Effector CD8-positive, alpha-beta T cell (primary cell): ENCODE results near the gene STOX1.
A peak's percentile ranks its signal among the peaks of the same experiment; 100 is the strongest.
"Not testable (repeated sequence)": the region's sequence is repeated elsewhere in the genome, so short reads cannot be mapped to it uniquely, and the experiment has no call there.

Source experiments
- DNase-seq: peaks from one replicate; lab custom pipeline; 2025; lab: John Stamatoyannopoulos, UW

The STOX1 gene

GRCh38 chr10:68878496-68878895 is 51.2 kb downstream of the STOX1 start:
- no peak for DNase-seq

- no peak for DNase-seq
These were observed 52.3 kb downstream of the STOX1 start for GRCh38 chr10:68879628-68880027.

- DNase-seq: no peak
These were observed 52.9 kb downstream of the STOX1 start for GRCh38 chr10:68880181-68880580.

GRCh38 chr10:68895041-68895440 is 67.7 kb downstream of the STOX1 start:
- DNase-seq: no peak

- no peak for DNase-seq
These were observed 70.0 kb downstream of the STOX1 start for GRCh38 chr10:68897336-68897741.

- no peak for DNase-seq
These were observed 71.9 kb downstream of the STOX1 start for GRCh38 chr10:68899186-68899745.

- no peak for DNase-seq
These were observed 73.2 kb downstream of the STOX1 start for GRCh38 chr10:68900427-68901104.

GRCh38 chr10:68901105-68901927 is 74.0 kb downstream of the STOX1 start, which contains the start of gene DDX50:
Gene DDX50 (plus strand): TSS chr10:68901315. CDS start chr10:68901385, 70 bp downstream.
- DNase-seq: peak; percentile 93

- DNase-seq: no peak
These were observed 75.1 kb downstream of the STOX1 start for GRCh38 chr10:68902382-68902781.

GRCh38 chr10:68924593-68924992 is 97.3 kb downstream of the STOX1 start:
- DNase-seq: no peak

GRCh38 chr10:68925489-68925888 is 98.2 kb downstream of the STOX1 start:
- DNase-seq: no peak

- not testable (repeated sequence) for DNase-seq
These were observed 101.8 kb downstream of the STOX1 start for GRCh38 chr10:68929157-68929556.

- not testable (repeated sequence) for DNase-seq
These were observed 102.6 kb downstream of the STOX1 start for GRCh38 chr10:68929888-68930287.

GRCh38 chr10:68932860-68933259 is 105.5 kb downstream of the STOX1 start:
- not testable (repeated sequence) for DNase-seq

- DNase-seq: no peak
These were observed 107.7 kb downstream of the STOX1 start for GRCh38 chr10:68934994-68935393.

GRCh38 chr10:68938117-68938516 is 110.8 kb downstream of the STOX1 start:
- DNase-seq: no peak

GRCh38 chr10:68938884-68939283 is 111.6 kb downstream of the STOX1 start:
- DNase-seq: no peak

GRCh38 chr10:68940917-68941316 is 113.6 kb downstream of the STOX1 start:
- DNase-seq: not testable (repeated sequence)
